HCT116 (cell line): ENCODE results near the gene MIA. TPM values are rescaled to one million over a fixed set of nuclear protein-coding genes. Genes with fewer than 3 reads are reported as not detected.

Experiments
- ATAC-seq: fragments of 200-7000 bp; cut with Tn5 transposase; 2 replicates; pipeline ENCODE4 v1.9.1; 2020; ENCODE audit warnings: mild to moderate bottlenecking, moderate library complexity
- BruUV-seq: library from RNA; stranded (reverse); fragments of 400-500 nt; replicated peaks from 2 replicates; lab custom pipeline; 2021; lab: Mats Ljungman, UMichigan
- CTCF ChIA-PET: fragments of 300-600 bp; sonication (Branson Sonifier 250); formaldehyde crosslinking; loops from one replicate; lab custom pipeline; 2021; ENCODE audit warnings: antibody characterized with exemption; lab: Charles Lee
- POLR2A ChIA-PET: fragments of 300-600, 350-600 bp; sonication (Branson Sonifier 250); formaldehyde crosslinking; loops from one replicate; lab custom pipeline; 2021; ENCODE audit warnings: antibody characterized with exemption; lab: Charles Lee
- RAD21 ChIA-PET, 2 experiments: fragments of 300-600 bp; sonication (Branson Sonifier 250); formaldehyde crosslinking; loops; one replicate each; lab custom pipeline; 2023; ENCODE audit warnings: low total read pairs in 2 of 2; ENCODE audit not compliant: uncharacterized antibody in 2 of 2, unreplicated experiment in 2 of 2, low non-redundant PET in 1 of 2; lab: Charles Lee
- DNase-seq: peaks from one replicate; pipeline ENCODE4 v3.0.0-alpha.2; 2010; ENCODE audit warnings: low read depth, low spot score
- H2AFZ ChIP-seq: fragments of 200-600 bp; shearing (Covaris generic), sonication (generic); 2 replicates; pipeline ENCODE4 v1.6.1; 2017; ENCODE audit warnings: low read depth, mixed run types, mixed read lengths, antibody characterized with exemption, low read length; ENCODE audit not compliant: poor library complexity, severe bottlenecking
- H3K27ac ChIP-seq: 2 replicates; pipeline ENCODE4 v1.5.1; 2012; ENCODE audit warnings: low read depth, low read length
- H3K27me3 ChIP-seq: fragments of 200-600 bp; sonication (generic); 2 replicates; pipeline ENCODE4 v1.6.1; 2016; ENCODE audit warnings: mixed run types, low read length, mixed read lengths; ENCODE audit not compliant: insufficient read depth
- H3K36me3 ChIP-seq, 2 experiments: fragments of 200-500 bp in 1 of 2; fragments of 200-600 bp in 1 of 2; sonication (Bioruptor generic) in 1 of 2; sonication (generic) in 1 of 2; 2 replicates each; pipeline versions ENCODE4 v1.5.1 to v1.6.1; 2014 to 2016; ENCODE audit warnings: low read length in 2 of 2, inconsistent platforms in 1 of 2, mixed read lengths in 1 of 2, mixed run types in 1 of 2; ENCODE audit not compliant: insufficient read depth in 2 of 2, control insufficient read depth in 1 of 2
- H3K4me1 ChIP-seq, 2 experiments: fragments of 200-600 bp in 1 of 2; sonication (generic) in 1 of 2; 2 replicates each; pipeline versions ENCODE4 v1.5.1 to v1.6.1; 2012 to 2017; ENCODE audit warnings: low read length in 2 of 2, inconsistent platforms in 1 of 2, mild to moderate bottlenecking in 1 of 2, mixed read lengths in 1 of 2, mixed run types in 1 of 2, moderate library complexity in 1 of 2; ENCODE audit not compliant: insufficient read depth in 2 of 2, control insufficient read depth in 1 of 2
- H3K4me2 ChIP-seq: fragments of 200-600 bp; sonication (generic); 2 replicates; pipeline ENCODE4 v1.6.1; 2017; ENCODE audit warnings: mixed run types, low read length, mixed read lengths
- H3K4me3 ChIP-seq, 2 experiments: fragments of 200-600 bp in 1 of 2; sonication (generic) in 1 of 2; replicated peaks in 1 of 2; 2 replicates each; pipeline ENCODE4 v1.5.1; 2011 to 2016; ENCODE audit warnings: low read length in 2 of 2, control low read depth in 1 of 2, low read depth in 1 of 2, mild to moderate bottlenecking in 1 of 2, mixed read lengths in 1 of 2, mixed run types in 1 of 2
- H3K79me2 ChIP-seq: fragments of 200-600 bp; sonication (generic); 2 replicates; pipeline ENCODE4 v1.6.1; 2017; ENCODE audit warnings: mild to moderate bottlenecking, mixed run types, low read length, moderate library complexity, mixed read lengths; ENCODE audit not compliant: insufficient read depth
- H3K9ac ChIP-seq: fragments of 200-600 bp; sonication (generic); 2 replicates; pipeline ENCODE4 v1.6.1; 2016; ENCODE audit warnings: low read length, mixed read lengths
- H3K9me2 ChIP-seq: fragments of 200-600 bp; sonication (generic), shearing (Covaris generic); 2 replicates; pipeline ENCODE4 v1.6.1; 2017; ENCODE audit warnings: mixed run types, mild to moderate bottlenecking, moderate library complexity; ENCODE audit not compliant: insufficient read depth
- H3K9me3 ChIP-seq, 2 experiments: fragments of 200-500 bp in 1 of 2; fragments of 200-600 bp in 1 of 2; sonication (Bioruptor generic) in 1 of 2; sonication (generic) in 1 of 2; 2 replicates each; pipeline ENCODE4 v1.6.1; 2014 to 2017; ENCODE audit warnings: low read length in 2 of 2, mixed read lengths in 2 of 2, inconsistent platforms in 1 of 2, low read depth in 1 of 2, mild to moderate bottlenecking in 1 of 2, mixed run types in 1 of 2, moderate library complexity in 1 of 2; ENCODE audit not compliant: control insufficient read depth in 1 of 2, insufficient read depth in 1 of 2
- H4K20me1 ChIP-seq: fragments of 200-600 bp; sonication (generic), shearing (Covaris generic); 2 replicates; pipeline ENCODE4 v1.6.1; 2017; ENCODE audit warnings: mixed run types, mild to moderate bottlenecking, moderate library complexity; ENCODE audit not compliant: insufficient read depth
- CBX3 ChIP-seq: IDR thresholded peaks from 2 replicates; pipeline ENCODE4 v1.6.1; 2012; ENCODE audit warnings: low read depth
- EGR1 ChIP-seq: IDR thresholded peaks from 2 replicates; pipeline ENCODE4 v1.6.1; 2012; ENCODE audit warnings: low read depth
- ELF1 ChIP-seq: IDR thresholded peaks from 2 replicates; pipeline ENCODE4 v1.6.1; 2012; ENCODE audit warnings: low read depth, borderline replicate concordance
- EZH2phosphoT487 ChIP-seq: fragments of 200-600 bp; IDR thresholded peaks from 2 replicates; pipeline ENCODE4 v1.6.1; 2018; ENCODE audit warnings: antibody characterized with exemption, borderline replicate concordance
- FOSL1 ChIP-seq: IDR thresholded peaks from 2 replicates; pipeline ENCODE4 v1.6.1; 2012; ENCODE audit warnings: low read depth
- JUND ChIP-seq: IDR thresholded peaks from 2 replicates; pipeline ENCODE4 v1.6.1; 2012
- MAX ChIP-seq: IDR thresholded peaks from 2 replicates; pipeline ENCODE4 v1.6.1; 2012
- POLR2A ChIP-seq: IDR thresholded peaks from 2 replicates; pipeline ENCODE4 v1.7.0; 2011; ENCODE audit warnings: borderline replicate concordance; ENCODE audit not compliant: insufficient read depth, insufficient read length; ENCODE audit errors: extremely low read depth
- POLR2AphosphoS5 ChIP-seq: IDR thresholded peaks from 2 replicates; pipeline ENCODE4 v1.6.1; 2011; ENCODE audit warnings: mild to moderate bottlenecking, low read depth, low read length, moderate library complexity
- RAD21 ChIP-seq: IDR thresholded peaks from 2 replicates; pipeline ENCODE4 v1.6.1; 2012; ENCODE audit warnings: low read depth, mild to moderate bottlenecking
- SIN3A ChIP-seq: IDR thresholded peaks from 2 replicates; pipeline ENCODE4 v1.6.1; 2012; ENCODE audit warnings: low read depth
- SP1 ChIP-seq: IDR thresholded peaks from 2 replicates; pipeline ENCODE4 v1.6.1; 2012; ENCODE audit warnings: low read depth
- SRF ChIP-seq: IDR thresholded peaks from 2 replicates; pipeline ENCODE4 v1.6.1; 2012; ENCODE audit warnings: low read depth
- TCF7L2 ChIP-seq: IDR thresholded peaks from 2 replicates; pipeline ENCODE4 v1.7.0; 2011; ENCODE audit warnings: borderline replicate concordance, inconsistent platforms; ENCODE audit not compliant: insufficient read depth, insufficient read length; ENCODE audit errors: extremely low read depth
- YY1 ChIP-seq: IDR thresholded peaks from 2 replicates; pipeline ENCODE4 v1.6.1; 2011; ENCODE audit warnings: low read length, low read depth, moderate library complexity, mild to moderate bottlenecking; ENCODE audit not compliant: insufficient replicate concordance; ENCODE audit errors: extremely low read depth
- ZBTB33 ChIP-seq: IDR thresholded peaks from 2 replicates; pipeline ENCODE4 v1.6.1; 2011; ENCODE audit warnings: mild to moderate bottlenecking, low read length, moderate library complexity; ENCODE audit not compliant: insufficient replicate concordance; ENCODE audit errors: extremely low read depth
- ZFX ChIP-seq: fragments of 450-650 bp; IDR thresholded peaks from 2 replicates; pipeline ENCODE4 v1.6.1; 2017
- ZNF274 ChIP-seq: fragments of 200-500 bp; sonication (Bioruptor generic); IDR thresholded peaks from 2 replicates; pipeline ENCODE4 v1.6.1; 2014; ENCODE audit warnings: mild to moderate bottlenecking, low read depth, low read length, inconsistent platforms
- intact Hi-C: fragments of 100-400 bp; cut with micrococcal nuclease; formaldehyde crosslinking; loops from 2 replicates; pipeline ENCODE4 v1.10.0; 2022
- total RNA-seq: library from RNA; stranded (reverse); gene quantifications from one replicate; pipeline ENCODE4 v1.2.1, GENCODE V29; 2021; ENCODE audit not compliant: unreplicated experiment
- TF ChIP-seq, protein P1 (sequence below): IDR thresholded peaks from 2 replicates; pipeline ENCODE4 v1.6.1; 2012
- TF ChIP-seq, protein P2 (sequence below): IDR thresholded peaks from 2 replicates; pipeline ENCODE4 v1.6.1; 2012; ENCODE audit warnings: low read depth

The MIA gene
- total RNA-seq, 1 experiment from 2014 or later: 1.4 TPM

- H3K9me2 ChIP-seq: no peaks in the 10 kb centered on the region
- peak; percentile 77 for ATAC-seq
- H3K27ac ChIP-seq: peak within 1 kb of the TSS; percentile 90
- no peaks in the 10 kb centered on the region for H3K27me3 ChIP-seq
- no peak within 1 kb of the TSS for H2AFZ ChIP-seq
- intact Hi-C loops: loop anchor here (2.0 kb wide), 2 partner anchors 34 to 48 kb away; partner anchors contain the start of genes COQ8B, EGLN2 and ITPKC
- peaks cover 50% of the 10 kb centered on the region for H3K79me2 ChIP-seq
- POLR2A ChIA-PET: interaction anchor here (0.8 to 2.6 kb wide), 12 partner anchors 8 to 104 kb away, joined by 3 to 24 read pairs (median 4); partner anchors contain the start of genes COQ8B, EGLN2, ITPKC and RAB4B
- peak; percentile 97 for DNase-seq
- no peaks in the 10 kb centered on the region for H3K9me3 ChIP-seq
- peaks cover 7 to 31% of the 10 kb centered on the region in 2 experiments; a peak in 3 of 4 replicates for H3K36me3 ChIP-seq
- peak; percentile 88 for TF ChIP-seq ZBTB33
- no peak for TF ChIP-seq ZNF274
- TF ChIP-seq FOSL1: no peak
- no peak for TF ChIP-seq TCF7L2
- TF ChIP-seq, protein P1, sequence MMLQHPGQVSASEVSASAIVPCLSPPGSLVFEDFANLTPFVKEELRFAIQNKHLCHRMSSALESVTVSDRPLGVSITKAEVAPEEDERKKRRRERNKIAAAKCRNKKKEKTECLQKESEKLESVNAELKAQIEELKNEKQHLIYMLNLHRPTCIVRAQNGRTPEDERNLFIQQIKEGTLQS: no peak
- no peak for TF ChIP-seq EZH2phosphoT487
- TF ChIP-seq MAX: peak; percentile 91
- peak; percentile 69; the same call in 1 of the 2 replicates for TF ChIP-seq ELF1
- no peak for TF ChIP-seq RAD21
- TF ChIP-seq, protein P2, sequence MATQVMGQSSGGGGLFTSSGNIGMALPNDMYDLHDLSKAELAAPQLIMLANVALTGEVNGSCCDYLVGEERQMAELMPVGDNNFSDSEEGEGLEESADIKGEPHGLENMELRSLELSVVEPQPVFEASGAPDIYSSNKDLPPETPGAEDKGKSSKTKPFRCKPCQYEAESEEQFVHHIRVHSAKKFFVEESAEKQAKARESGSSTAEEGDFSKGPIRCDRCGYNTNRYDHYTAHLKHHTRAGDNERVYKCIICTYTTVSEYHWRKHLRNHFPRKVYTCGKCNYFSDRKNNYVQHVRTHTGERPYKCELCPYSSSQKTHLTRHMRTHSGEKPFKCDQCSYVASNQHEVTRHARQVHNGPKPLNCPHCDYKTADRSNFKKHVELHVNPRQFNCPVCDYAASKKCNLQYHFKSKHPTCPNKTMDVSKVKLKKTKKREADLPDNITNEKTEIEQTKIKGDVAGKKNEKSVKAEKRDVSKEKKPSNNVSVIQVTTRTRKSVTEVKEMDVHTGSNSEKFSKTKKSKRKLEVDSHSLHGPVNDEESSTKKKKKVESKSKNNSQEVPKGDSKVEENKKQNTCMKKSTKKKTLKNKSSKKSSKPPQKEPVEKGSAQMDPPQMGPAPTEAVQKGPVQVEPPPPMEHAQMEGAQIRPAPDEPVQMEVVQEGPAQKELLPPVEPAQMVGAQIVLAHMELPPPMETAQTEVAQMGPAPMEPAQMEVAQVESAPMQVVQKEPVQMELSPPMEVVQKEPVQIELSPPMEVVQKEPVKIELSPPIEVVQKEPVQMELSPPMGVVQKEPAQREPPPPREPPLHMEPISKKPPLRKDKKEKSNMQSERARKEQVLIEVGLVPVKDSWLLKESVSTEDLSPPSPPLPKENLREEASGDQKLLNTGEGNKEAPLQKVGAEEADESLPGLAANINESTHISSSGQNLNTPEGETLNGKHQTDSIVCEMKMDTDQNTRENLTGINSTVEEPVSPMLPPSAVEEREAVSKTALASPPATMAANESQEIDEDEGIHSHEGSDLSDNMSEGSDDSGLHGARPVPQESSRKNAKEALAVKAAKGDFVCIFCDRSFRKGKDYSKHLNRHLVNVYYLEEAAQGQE: no peak
- TF ChIP-seq SRF: peak; percentile 39; the same call in 1 of the 2 replicates
- TF ChIP-seq ZFX: no peak; the same call in 1 of the 2 replicates
- TF ChIP-seq EGR1: no peak
- TF ChIP-seq SIN3A: 0 out of 2 replicates have a peak, but pooled peaks have one; percentile 63
- no peak for TF ChIP-seq JUND
- TF ChIP-seq CBX3: no peak
- TF ChIP-seq POLR2AphosphoS5: peak; percentile 75
- no peak for TF ChIP-seq SP1
- peak; percentile 70 for TF ChIP-seq POLR2A
- peak; percentile 9 for TF ChIP-seq YY1
- CTCF ChIA-PET: interaction anchor here (0.9 to 1.5 kb wide), 5 partner anchors 27 to 88 kb away, joined by 4 to 9 read pairs (median 6); partner anchors contain the start of genes EGLN2 and RAB4B
- peak within 1 kb of the TSS; percentile 95 for H3K4me2 ChIP-seq
- no TSS peak for BruUV-seq
- no peaks in the 10 kb centered on the region for H4K20me1 ChIP-seq
- RAD21 ChIA-PET: interaction anchor here in 1 of 2 experiments (0.7 kb wide), 1 partner anchor 88 kb away, joined by 3 read pairs; no protein-coding TSS in a partner anchor
- H3K9ac ChIP-seq: peak within 1 kb of the TSS; percentile 99
- peaks cover 16 to 38% of the 10 kb centered on the region in 2 experiments; a peak in 3 of 4 replicates for H3K4me1 ChIP-seq
- H3K4me3 ChIP-seq: peak within 1 kb of the TSS; percentile 67 to 81
Measured at GRCh38 chr19:40750874-40751537, 24.3 kb upstream of the MIA start, which contains the start of gene SNRPA. TSS of gene SNRPA (plus strand) at chr19:40751203. CDS start at chr19:40751409, 206 bp downstream.
